K562 (cell line): ENCODE measurements around the gene PPP4R3B. TPM values are rescaled to one million over a fixed set of nuclear protein-coding genes. Genes with fewer than 3 reads are reported as not detected.
A peak's percentile ranks its signal among the peaks of the same experiment; 100 is the strongest.

Experiments
- BRD9 ChIP-seq: fragments of 450-650 bp; IDR thresholded peaks from 2 replicates; pipeline ENCODE4 v1.6.1; 2018; ENCODE audit warnings: low read depth; ENCODE audit not compliant: partially characterized antibody
- CBFA2T2 ChIP-seq: fragments of 450-650 bp; conservative IDR thresholded peaks from 2 replicates; pipeline ENCODE4 v1.6.1; 2017; ENCODE audit warnings: mild to moderate bottlenecking
- CREB1 ChIP-seq, 2 experiments: sonication (generic) in 1 of 2; formaldehyde crosslinking in 1 of 2; IDR thresholded peaks; 2 replicates each; pipeline versions ENCODE4 v1.6.1 to v1.8.0; 2012 to 2022; ENCODE audit warnings: inconsistent platforms in 1 of 2, mild to moderate bottlenecking in 1 of 2, missing genetic modification reagents in 1 of 2, moderate library complexity in 1 of 2
- ELF1 ChIP-seq: fragments of 200-800 bp; sonication (Bioruptor generic); IDR thresholded peaks from 2 replicates; pipeline ENCODE4 v1.6.1; 2016; ENCODE audit warnings: missing genetic modification characterization, missing compliant biosample characterization
- ETV1 ChIP-seq: fragments of 450-650 bp; conservative IDR thresholded peaks from 2 replicates; pipeline ENCODE4 v1.6.1; 2016; ENCODE audit warnings: missing genetic modification characterization, control low read depth, low read depth, missing compliant biosample characterization
- ETV5 ChIP-seq: sonication (generic); formaldehyde crosslinking; IDR thresholded peaks from 2 replicates; pipeline ENCODE4 v1.4.0; 2020; ENCODE audit warnings: low read depth, mild to moderate bottlenecking, missing genetic modification reagents
- IFI16 ChIP-seq: fragments of 250-450 bp; sonication (Bioruptor Pico); IDR thresholded peaks from 2 replicates; pipeline ENCODE4 v2.1.2; 2022; ENCODE audit warnings: mild to moderate bottlenecking, inconsistent platforms
- IRF2 ChIP-seq: sonication (generic); formaldehyde crosslinking; IDR thresholded peaks from 2 replicates; pipeline ENCODE4 v1.8.1; 2022; ENCODE audit warnings: mild to moderate bottlenecking, missing genetic modification reagents
- MAFF ChIP-seq: IDR thresholded peaks from 2 replicates; pipeline ENCODE4 v1.6.1; 2012; ENCODE audit warnings: low read length, improper control_type of control experiment
- MTA1 ChIP-seq: fragments of 450-650 bp; IDR thresholded peaks from 2 replicates; pipeline ENCODE4 v1.6.1; 2017; ENCODE audit warnings: borderline replicate concordance
- PHF8 ChIP-seq: fragments of 200-600 bp; sonication (generic); IDR thresholded peaks from 2 replicates; pipeline ENCODE4 v1.6.1; 2012; ENCODE audit warnings: mixed run types, mild to moderate bottlenecking, inconsistent platforms, low read length, moderate library complexity, borderline replicate concordance
- PYGO2 ChIP-seq: fragments of 450-650 bp; IDR thresholded peaks from 2 replicates; pipeline ENCODE4 v1.6.1; 2016; ENCODE audit warnings: mild to moderate bottlenecking, missing genetic modification characterization, moderate library complexity, missing compliant biosample characterization
- SRSF3 ChIP-seq: fragments of 200-400 bp; formaldehyde crosslinking; IDR thresholded peaks from 2 replicates; pipeline ENCODE4 v1.6.1; 2016; ENCODE audit warnings: mild to moderate bottlenecking, low read length, moderate library complexity; ENCODE audit not compliant: insufficient read depth
- TAF7 ChIP-seq: fragments of 450-650 bp; IDR thresholded peaks from 2 replicates; pipeline ENCODE4 v1.6.1; 2016; ENCODE audit warnings: missing genetic modification characterization, missing compliant biosample characterization
- ZNF408 ChIP-seq: fragments of 250-450 bp; sonication (Bioruptor Pico); IDR thresholded peaks from 2 replicates; pipeline ENCODE4 v1.4.0; 2020; ENCODE audit warnings: low read depth, mild to moderate bottlenecking, moderate library complexity
- polyA plus RNA-seq, 8 experiments: library from polyadenylated mRNA; depleted of rRNA in 4 of 8; stranded (reverse) in 5 of 8; unstranded in 3 of 8; fragments of >200 nt; fragmentation: Nextera tagmentation in 2 of 8; fragmentation: Illumina TruSeq in 1 of 8; extraction: Ambion mirVana in 2 of 8; extraction: Trizol in 1 of 8; gene quantifications; 2 replicates each; pipeline versions ENCODE4 v1.2.1 to v1.2.3, GENCODE V29; 2011 to 2014; ENCODE audit warnings: inconsistent platforms in 1 of 8, missing spikeins in 1 of 8
- total RNA-seq, 7 experiments: library from RNA; depleted of rRNA in 6 of 7; stranded (reverse); fragments of >200 nt in 6 of 7; fragmentation: Illumina TruSeq in 2 of 7; extraction: Trizol in 2 of 7; gene quantifications; 2 replicates each; pipeline versions ENCODE4 v1.2.1 to v1.2.3, GENCODE V29; 2011 to 2021; ENCODE audit warnings: low replicate concordance in 1 of 7
- TF ChIP-seq, protein P1 (sequence below): fragments of 250-450 bp; sonication (Bioruptor Pico); IDR thresholded peaks from 2 replicates; pipeline ENCODE4 v1.5.0; 2021; ENCODE audit warnings: mild to moderate bottlenecking, borderline replicate concordance
- TF ChIP-seq, protein P2 (sequence below): sonication (generic); formaldehyde crosslinking; IDR thresholded peaks from 2 replicates; pipeline ENCODE4 v1.8.1; 2023; ENCODE audit warnings: mild to moderate bottlenecking, missing genetic modification reagents
- TF ChIP-seq, protein P3 (sequence below): IDR thresholded peaks from 2 replicates; pipeline ENCODE4 v1.6.1; 2016; ENCODE audit warnings: missing genetic modification characterization, missing compliant biosample characterization
- TF ChIP-seq, protein P4 (sequence below): fragments of 450-650 bp; IDR thresholded peaks from 2 replicates; pipeline ENCODE4 v1.6.1; 2018; ENCODE audit not compliant: partially characterized antibody

Gene PPP4R3B
- total and polyA plus RNA-seq, 9 of the 15 experiments (the other 6 are each of a cell fraction or from before 2014, with no cell fraction given) = 13.2 to 59.2 (median 41.9) TPM

DNA sequence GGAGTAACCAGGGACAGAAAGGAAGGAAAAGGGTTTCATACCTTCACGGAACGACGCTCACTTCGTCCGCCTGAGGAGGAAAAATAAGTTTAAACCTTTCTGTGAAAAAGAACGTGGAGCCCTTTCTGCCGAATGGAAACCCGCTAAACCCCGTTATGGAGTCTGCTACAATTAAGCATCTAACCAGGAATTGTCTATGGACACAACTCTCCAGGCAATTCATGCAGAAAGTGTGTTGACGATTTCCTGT is 528 bp upstream of the PPP4R3B start (continued):
- TF ChIP-seq PHF8 (peak; percentile 70; the same call in 1 of the 2 replicates), IRF2 (CRISPR knock-in tag) (no peak), ETV5 (peak; percentile 8; the same call in 1 of the 2 replicates), ZNF408 (CRISPR knock-in tag) (no peak), CBFA2T2 (no peak), TAF7 (tag) (0 out of 2 replicates have a peak, but pooled peaks have one; percentile 66), IFI16 (0 out of 2 replicates have a peak, but pooled peaks have one; percentile 20), MTA1 (no peak), SRSF3 (no peak), CREB1 (IDR thresholded peaks at IDR 0.05) (no peak), CREB1 (CRISPR knock-in tag; IDR thresholded peaks at IDR 0.05) (no peak), MAFF (no peak), BRD9 (peak; percentile 15), ELF1 (0 out of 2 replicates have a peak, but pooled peaks have one; percentile 1), ETV1 (tag) (no peak), PYGO2 (tag) (no peak)
- TF ChIP-seq, protein P1, sequence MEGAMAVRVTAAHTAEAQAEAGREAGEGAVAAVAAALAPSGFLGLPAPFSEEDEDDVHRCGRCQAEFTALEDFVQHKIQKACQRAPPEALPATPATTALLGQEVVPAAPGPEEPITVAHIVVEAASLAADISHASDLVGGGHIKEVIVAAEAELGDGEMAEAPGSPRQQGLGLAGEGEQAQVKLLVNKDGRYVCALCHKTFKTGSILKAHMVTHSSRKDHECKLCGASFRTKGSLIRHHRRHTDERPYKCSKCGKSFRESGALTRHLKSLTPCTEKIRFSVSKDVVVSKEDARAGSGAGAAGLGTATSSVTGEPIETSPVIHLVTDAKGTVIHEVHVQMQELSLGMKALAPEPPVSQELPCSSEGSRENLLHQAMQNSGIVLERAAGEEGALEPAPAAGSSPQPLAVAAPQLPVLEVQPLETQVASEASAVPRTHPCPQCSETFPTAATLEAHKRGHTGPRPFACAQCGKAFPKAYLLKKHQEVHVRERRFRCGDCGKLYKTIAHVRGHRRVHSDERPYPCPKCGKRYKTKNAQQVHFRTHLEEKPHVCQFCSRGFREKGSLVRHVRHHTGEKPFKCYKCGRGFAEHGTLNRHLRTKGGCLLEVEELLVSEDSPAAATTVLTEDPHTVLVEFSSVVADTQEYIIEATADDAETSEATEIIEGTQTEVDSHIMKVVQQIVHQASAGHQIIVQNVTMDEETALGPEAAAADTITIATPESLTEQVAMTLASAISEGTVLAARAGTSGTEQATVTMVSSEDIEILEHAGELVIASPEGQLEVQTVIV (CRISPR knock-in tag) = no peak
- TF ChIP-seq, protein P2, sequence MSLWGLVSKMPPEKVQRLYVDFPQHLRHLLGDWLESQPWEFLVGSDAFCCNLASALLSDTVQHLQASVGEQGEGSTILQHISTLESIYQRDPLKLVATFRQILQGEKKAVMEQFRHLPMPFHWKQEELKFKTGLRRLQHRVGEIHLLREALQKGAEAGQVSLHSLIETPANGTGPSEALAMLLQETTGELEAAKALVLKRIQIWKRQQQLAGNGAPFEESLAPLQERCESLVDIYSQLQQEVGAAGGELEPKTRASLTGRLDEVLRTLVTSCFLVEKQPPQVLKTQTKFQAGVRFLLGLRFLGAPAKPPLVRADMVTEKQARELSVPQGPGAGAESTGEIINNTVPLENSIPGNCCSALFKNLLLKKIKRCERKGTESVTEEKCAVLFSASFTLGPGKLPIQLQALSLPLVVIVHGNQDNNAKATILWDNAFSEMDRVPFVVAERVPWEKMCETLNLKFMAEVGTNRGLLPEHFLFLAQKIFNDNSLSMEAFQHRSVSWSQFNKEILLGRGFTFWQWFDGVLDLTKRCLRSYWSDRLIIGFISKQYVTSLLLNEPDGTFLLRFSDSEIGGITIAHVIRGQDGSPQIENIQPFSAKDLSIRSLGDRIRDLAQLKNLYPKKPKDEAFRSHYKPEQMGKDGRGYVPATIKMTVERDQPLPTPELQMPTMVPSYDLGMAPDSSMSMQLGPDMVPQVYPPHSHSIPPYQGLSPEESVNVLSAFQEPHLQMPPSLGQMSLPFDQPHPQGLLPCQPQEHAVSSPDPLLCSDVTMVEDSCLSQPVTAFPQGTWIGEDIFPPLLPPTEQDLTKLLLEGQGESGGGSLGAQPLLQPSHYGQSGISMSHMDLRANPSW (CRISPR knock-in tag) = no peak
- TF ChIP-seq, protein P3, sequence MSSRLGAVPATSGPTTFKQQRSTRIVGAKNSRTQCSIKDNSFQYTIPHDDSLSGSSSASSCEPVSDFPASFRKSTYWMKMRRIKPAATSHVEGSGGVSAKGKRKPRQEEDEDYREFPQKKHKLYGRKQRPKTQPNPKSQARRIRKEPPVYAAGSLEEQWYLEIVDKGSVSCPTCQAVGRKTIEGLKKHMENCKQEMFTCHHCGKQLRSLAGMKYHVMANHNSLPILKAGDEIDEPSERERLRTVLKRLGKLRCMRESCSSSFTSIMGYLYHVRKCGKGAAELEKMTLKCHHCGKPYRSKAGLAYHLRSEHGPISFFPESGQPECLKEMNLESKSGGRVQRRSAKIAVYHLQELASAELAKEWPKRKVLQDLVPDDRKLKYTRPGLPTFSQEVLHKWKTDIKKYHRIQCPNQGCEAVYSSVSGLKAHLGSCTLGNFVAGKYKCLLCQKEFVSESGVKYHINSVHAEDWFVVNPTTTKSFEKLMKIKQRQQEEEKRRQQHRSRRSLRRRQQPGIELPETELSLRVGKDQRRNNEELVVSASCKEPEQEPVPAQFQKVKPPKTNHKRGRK = peak; percentile 63
- TF ChIP-seq, protein P4, sequence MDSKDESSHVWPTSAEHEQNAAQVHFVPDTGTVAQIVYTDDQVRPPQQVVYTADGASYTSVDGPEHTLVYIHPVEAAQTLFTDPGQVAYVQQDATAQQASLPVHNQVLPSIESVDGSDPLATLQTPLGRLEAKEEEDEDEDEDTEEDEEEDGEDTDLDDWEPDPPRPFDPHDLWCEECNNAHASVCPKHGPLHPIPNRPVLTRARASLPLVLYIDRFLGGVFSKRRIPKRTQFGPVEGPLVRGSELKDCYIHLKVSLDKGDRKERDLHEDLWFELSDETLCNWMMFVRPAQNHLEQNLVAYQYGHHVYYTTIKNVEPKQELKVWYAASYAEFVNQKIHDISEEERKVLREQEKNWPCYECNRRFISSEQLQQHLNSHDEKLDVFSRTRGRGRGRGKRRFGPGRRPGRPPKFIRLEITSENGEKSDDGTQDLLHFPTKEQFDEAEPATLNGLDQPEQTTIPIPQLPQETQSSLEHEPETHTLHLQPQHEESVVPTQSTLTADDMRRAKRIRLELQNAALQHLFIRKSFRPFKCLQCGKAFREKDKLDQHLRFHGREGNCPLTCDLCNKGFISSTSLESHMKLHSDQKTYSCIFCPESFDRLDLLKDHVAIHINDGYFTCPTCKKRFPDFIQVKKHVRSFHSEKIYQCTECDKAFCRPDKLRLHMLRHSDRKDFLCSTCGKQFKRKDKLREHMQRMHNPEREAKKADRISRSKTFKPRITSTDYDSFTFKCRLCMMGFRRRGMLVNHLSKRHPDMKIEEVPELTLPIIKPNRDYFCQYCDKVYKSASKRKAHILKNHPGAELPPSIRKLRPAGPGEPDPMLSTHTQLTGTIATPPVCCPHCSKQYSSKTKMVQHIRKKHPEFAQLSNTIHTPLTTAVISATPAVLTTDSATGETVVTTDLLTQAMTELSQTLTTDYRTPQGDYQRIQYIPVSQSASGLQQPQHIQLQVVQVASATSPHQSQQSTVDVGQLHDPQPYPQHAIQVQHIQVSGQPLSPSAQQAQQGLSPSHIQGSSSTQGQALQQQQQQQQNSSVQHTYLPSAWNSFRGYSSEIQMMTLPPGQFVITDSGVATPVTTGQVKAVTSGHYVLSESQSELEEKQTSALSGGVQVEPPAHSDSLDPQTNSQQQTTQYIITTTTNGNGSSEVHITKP = no peak
